ENCODE results near the gene SPOCD1. TPM values are rescaled to one million over a fixed set of nuclear protein-coding genes. Genes with fewer than 3 reads are reported as not detected.

The SPOCD1 gene
- total RNA-seq, 2 experiments from 2014 or later, result 0.60 to 1.0 TPM

DNA sequence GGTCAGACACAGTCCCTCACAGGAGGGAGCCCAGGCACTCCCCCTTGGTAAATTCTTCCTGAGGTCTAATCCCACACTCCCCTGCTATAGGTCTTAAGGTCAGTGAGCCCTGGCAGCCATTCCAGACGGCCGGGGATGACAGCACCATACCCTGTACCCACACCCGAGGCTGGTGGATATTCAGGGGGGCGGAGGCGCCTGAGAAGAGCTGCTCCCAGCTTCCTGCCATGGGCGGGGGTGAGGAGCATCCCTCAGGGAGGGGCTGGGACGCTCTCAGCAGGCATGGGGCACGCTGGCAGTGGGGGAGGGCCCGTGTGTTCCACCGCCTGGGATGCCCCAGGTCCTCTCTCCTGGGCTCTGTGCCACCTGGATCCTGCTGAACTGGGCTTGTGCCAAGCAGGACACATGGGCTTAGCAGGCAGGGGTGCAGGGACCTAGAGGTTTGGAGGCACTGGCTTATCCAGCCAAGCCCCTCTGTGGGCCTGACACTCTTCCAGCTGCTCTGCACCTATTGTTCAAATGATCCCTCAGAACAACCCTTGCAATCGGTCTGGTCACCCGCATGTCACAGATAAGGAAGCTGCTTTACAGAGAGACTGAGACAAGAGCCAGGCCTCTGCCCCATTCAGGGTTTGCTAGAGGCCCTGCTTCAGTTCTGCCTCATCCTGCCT, 46.0 kb downstream of the SPOCD1 start:
- Histone ChIP-seq H2AFZ (ENCODE audit: low read length) (no peak overlapping the region), H3K4me2 (ENCODE audit: low read length) (0 out of 2 replicates have a peak overlapping the region, but pooled peaks have one; percentile 27), H3K9me3 (ENCODE audit: low read length) (no peaks in the 10 kb centered on the region), H3K9me2 (ENCODE audit: insufficient read depth, low read length) (no peaks in the 10 kb centered on the region), H3K4me1 (ENCODE audit: insufficient read depth, low read length, poor library complexity, severe bottlenecking) (peaks cover 45% of the 10 kb centered on the region), H3K4me3 (ENCODE audit: low read depth, low read length, poor library complexity, severe bottlenecking) (no peak overlapping the region), H4K20me1 (ENCODE audit: insufficient read depth, low read length) (no peaks in the 10 kb centered on the region), H3K79me2 (ENCODE audit: insufficient read depth, low read depth, low read length) (no peaks in the 10 kb centered on the region), H3K36me3 (ENCODE audit: insufficient read depth, low read length) (no peaks in the 10 kb centered on the region), H3K27ac (ENCODE audit: low read depth, low read length, poor library complexity, severe bottlenecking) (peak overlapping the region; percentile 32)
- intact Hi-C loops (cut with micrococcal nuclease; ENCODE audit: unreplicated experiment), result no loop called here
- TF ChIP-seq, protein P1, sequence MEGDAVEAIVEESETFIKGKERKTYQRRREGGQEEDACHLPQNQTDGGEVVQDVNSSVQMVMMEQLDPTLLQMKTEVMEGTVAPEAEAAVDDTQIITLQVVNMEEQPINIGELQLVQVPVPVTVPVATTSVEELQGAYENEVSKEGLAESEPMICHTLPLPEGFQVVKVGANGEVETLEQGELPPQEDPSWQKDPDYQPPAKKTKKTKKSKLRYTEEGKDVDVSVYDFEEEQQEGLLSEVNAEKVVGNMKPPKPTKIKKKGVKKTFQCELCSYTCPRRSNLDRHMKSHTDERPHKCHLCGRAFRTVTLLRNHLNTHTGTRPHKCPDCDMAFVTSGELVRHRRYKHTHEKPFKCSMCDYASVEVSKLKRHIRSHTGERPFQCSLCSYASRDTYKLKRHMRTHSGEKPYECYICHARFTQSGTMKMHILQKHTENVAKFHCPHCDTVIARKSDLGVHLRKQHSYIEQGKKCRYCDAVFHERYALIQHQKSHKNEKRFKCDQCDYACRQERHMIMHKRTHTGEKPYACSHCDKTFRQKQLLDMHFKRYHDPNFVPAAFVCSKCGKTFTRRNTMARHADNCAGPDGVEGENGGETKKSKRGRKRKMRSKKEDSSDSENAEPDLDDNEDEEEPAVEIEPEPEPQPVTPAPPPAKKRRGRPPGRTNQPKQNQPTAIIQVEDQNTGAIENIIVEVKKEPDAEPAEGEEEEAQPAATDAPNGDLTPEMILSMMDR (conservative IDR thresholded peaks at IDR 0.05; ENCODE audit: low read length), result no peak
- no peak for TF ChIP-seq EZH2phosphoT487 (IDR thresholded peaks at IDR 0.05; ENCODE audit: borderline replicate concordance, low read depth, low read length)
- no TSS peak for BruUV-seq (replicated peaks)
- ChIA-PET POLR2A (interaction anchor here (0.6 to 1.2 kb wide), 3 partner anchors 10 to 15 kb away, joined by 3 to 5 read pairs (median 3); no protein-coding TSS in a partner anchor), CTCF (ENCODE audit: unreplicated experiment) (interaction anchor here (0.6 kb wide), 1 partner anchor 26 kb away, joined by 5 read pairs; no protein-coding TSS in a partner anchor)
- no peak for DNase-seq (ENCODE audit: low spot score)

DNA sequence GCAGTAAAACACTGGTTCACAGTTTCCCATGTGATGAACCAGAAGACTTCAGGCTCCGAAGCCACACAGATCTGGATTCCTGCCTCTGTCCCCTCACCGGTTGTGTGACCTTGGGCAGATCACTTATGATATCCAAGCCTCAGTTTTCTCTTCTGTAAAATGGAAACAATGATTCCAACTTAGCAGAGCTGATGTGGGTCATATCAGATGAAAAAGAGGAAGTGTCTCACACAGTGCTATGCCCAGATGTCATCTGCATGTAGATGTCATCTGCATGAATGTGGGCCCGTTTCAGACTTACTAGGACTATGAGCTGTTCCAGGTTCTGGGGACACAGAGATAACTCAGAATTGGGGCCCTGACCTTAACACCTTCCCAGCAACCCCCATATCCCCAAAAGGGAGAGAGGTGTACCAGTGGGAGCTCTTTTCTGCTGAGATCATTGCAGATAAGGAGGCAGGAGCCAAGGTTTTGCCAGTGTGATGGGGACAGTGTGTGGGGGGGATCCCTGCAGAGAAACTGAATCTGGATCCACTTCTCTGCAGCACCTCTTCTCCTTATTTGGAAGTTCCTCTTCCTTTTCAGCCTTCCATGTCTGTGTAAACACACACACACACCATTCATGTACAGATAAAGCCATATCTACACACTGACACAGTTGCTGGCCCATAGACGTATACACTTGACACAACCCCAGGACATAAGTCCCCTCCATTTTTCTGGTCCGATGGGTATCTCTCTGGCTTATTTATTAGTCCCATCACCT, 46.7 kb downstream of the SPOCD1 start:
- H2AFZ ChIP-seq (ENCODE audit: low read length), result peak overlapping the region; percentile 28; the same call in 1 of the 2 replicates
- intact Hi-C loops (cut with micrococcal nuclease; ENCODE audit: unreplicated experiment), result no loop called here
- no TSS peak for BruUV-seq (replicated peaks)

More for the DNA sequence above, 46.7 kb downstream of the SPOCD1 start:
- H3K9me3 ChIP-seq (ENCODE audit: low read length), result no peaks in the 10 kb centered on the region
- peak overlapping the region; percentile 32 for H3K27ac ChIP-seq (ENCODE audit: low read depth, low read length, poor library complexity, severe bottlenecking)
- H3K9me2 ChIP-seq (ENCODE audit: insufficient read depth, low read length), result no peaks in the 10 kb centered on the region
- POLR2A ChIA-PET, result interaction anchor here (1.0 to 1.2 kb wide), 2 partner anchors 15 to 20 kb away, joined by 3 to 5 read pairs; no protein-coding TSS in a partner anchor
- no peaks in the 10 kb centered on the region for H4K20me1 ChIP-seq (ENCODE audit: insufficient read depth, low read length)
- peak overlapping the region; percentile 35; the same call in 1 of the 2 replicates for H3K4me2 ChIP-seq (ENCODE audit: low read length)
- TF ChIP-seq, protein P1 (conservative IDR thresholded peaks at IDR 0.05; ENCODE audit: low read length), result no peak
- no peak for TF ChIP-seq EZH2phosphoT487 (IDR thresholded peaks at IDR 0.05; ENCODE audit: borderline replicate concordance, low read depth, low read length)
- peak; percentile 75 for DNase-seq (ENCODE audit: low spot score)
- no peak overlapping the region for H3K4me3 ChIP-seq (ENCODE audit: low read depth, low read length, poor library complexity, severe bottlenecking)
- CTCF ChIA-PET (ENCODE audit: unreplicated experiment), result interaction anchor here (0.6 to 0.9 kb wide), 2 partner anchors 16 to 25 kb away, joined by 3 to 5 read pairs; no protein-coding TSS in a partner anchor
- H3K79me2 ChIP-seq (ENCODE audit: insufficient read depth, low read depth, low read length), result no peaks in the 10 kb centered on the region
- no peaks in the 10 kb centered on the region for H3K36me3 ChIP-seq (ENCODE audit: insufficient read depth, low read length)
- peaks cover 51% of the 10 kb centered on the region for H3K4me1 ChIP-seq (ENCODE audit: insufficient read depth, low read length, poor library complexity, severe bottlenecking)
